ENCODE results near the gene SLC29A2.
"Not testable (repeated sequence)": the region's sequence is repeated elsewhere in the genome, so short reads cannot be mapped to it uniquely, and the experiment has no call there.

The SLC29A2 gene

GRCh38 chr11:66332371-66333219 lies 39.0 kb downstream of the SLC29A2 start:
- no peak for DNase-seq

DNA sequence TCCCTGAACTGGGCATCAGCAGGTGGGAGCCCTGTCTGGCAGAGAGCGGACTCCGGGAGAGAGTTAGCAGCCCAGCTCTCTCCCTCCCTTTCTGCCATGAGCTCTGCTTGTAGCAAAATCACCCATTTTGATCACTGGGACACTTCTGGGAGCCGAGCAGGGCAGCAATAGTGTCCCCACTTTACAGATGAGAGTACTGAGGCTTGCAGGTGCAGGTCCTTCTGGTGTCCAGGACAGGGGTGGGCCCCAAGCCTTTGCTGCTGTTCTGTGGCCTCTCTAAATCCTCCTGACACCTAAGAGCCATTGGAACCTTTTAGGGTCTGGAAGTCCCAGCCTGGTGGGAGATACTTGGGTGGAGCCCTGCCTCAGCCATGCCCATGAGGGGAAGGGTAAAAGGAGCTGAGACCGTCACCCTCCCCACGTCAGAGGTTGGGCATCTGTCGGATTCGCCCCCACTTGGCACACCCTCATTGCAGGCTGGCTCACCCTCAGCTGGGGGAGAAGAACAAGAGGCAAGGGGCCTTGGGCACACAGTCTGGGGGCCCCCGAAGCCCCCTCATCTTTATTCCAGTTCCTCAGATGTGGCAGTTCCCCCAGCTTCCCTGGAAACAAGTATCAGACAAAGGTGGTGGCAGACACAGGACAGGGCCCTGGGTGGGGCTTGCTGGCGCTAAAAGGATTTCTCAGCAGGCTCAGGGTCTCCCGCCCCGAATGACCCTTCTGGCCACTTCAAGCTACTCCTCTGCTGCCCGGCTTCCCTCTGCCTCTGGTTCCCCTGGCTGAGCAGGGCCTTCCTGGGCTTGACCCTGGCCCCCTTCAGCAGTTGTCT lies 39.8 kb downstream of the SLC29A2 start:
- DNase-seq = no peak

- no peak for DNase-seq
These were observed 40.6 kb downstream of the SLC29A2 start for GRCh38 chr11:66330931-66331330.

DNA sequence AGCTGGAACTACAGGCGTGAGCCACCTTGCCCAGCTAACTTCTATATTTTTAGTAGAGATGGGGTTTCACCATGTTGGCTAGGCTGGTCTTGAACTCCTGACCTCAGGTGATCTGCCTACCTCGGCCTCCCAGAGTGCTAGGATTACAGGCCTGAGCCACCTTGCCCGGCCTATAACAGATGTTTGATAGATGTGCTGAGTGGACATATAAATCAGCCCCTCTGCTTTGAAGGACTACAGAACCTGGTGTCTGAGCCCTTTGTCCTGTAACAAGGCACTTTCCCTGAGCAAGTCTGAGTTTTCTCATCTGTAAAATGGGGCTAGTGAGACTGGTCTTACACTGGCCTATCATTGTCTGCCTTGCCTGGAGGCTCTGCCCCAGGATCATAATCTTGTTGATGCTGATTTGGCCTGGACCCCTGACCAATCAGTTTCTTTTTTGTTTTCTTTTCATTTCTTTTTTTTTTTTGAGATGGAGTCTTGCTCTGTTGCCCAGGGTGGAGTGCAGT lies 42.3 kb downstream of the SLC29A2 start:
- DNase-seq = no peak

GRCh38 chr11:66328302-66329144 lies 43.0 kb downstream of the SLC29A2 start:
- peak; percentile 70 for DNase-seq

- no peak for DNase-seq
These were observed 43.6 kb downstream of the SLC29A2 start for GRCh38 chr11:66328031-66328301.

GRCh38 chr11:66327171-66328030 lies 44.2 kb downstream of the SLC29A2 start:
- DNase-seq = no peak

- no peak for DNase-seq
These were observed 45.1 kb downstream of the SLC29A2 start for GRCh38 chr11:66326261-66327111.

GRCh38 chr11:66325263-66325671 lies 46.3 kb downstream of the SLC29A2 start:
- DNase-seq = no peak

DNA sequence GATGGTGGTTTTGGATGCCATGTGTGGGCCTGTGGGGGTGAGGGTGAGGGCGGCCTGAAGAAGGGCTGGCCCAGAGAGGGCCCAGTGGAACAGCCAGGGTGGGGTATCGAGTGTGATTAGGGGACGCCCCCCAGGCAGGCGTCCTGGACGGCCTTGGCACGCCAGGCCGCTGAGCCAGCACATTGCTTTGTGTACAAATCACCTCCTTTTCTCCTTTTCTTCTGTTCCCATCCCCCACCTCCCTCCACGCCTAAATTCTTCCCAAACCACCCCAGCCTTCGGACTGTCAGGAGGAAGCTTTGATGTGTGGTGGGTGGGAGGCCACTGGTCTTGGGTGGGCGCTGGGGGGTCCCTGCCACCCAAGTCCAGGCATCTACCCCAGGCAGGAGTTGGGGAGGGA lies 46.9 kb downstream of the SLC29A2 start:
- DNase-seq = no peak

- DNase-seq = no peak
These were observed 47.9 kb downstream of the SLC29A2 start for GRCh38 chr11:66323684-66324083.

DNA sequence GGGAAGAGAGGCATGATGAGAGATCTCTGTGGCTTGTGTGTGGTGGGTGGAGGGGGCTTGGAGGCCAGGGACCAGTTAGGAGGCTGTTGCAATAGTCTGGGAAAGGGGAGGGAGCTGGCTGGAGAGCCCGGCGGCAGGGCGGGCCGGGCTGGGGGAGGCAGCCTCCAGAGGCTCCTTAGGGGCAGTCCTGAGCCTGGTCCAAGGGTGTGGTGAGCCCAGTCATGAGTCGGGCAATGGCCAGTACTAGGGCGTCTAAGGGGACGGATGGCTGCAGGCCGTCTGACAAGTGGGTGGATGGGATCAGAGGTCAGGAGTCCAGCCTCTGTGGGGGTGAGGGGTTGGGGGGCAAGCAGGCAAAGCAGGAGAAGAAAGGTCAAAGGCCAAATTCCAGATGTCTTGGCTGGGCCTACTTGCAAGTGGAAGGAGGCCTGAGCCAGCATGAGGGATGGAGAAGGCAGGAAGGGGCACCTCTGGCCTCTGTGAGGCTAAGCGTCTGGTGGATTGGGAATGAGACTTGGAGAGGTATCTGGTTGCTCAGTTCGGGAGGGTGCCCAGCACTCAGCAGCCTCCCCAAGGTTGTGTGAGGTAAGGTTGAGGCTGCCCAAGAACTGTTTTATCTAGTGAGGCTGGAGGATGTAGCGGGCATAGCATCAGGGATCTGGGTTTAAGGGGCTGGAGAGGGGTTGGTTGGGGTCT lies 48.7 kb downstream of the SLC29A2 start:
- DNase-seq = no peak

DNA sequence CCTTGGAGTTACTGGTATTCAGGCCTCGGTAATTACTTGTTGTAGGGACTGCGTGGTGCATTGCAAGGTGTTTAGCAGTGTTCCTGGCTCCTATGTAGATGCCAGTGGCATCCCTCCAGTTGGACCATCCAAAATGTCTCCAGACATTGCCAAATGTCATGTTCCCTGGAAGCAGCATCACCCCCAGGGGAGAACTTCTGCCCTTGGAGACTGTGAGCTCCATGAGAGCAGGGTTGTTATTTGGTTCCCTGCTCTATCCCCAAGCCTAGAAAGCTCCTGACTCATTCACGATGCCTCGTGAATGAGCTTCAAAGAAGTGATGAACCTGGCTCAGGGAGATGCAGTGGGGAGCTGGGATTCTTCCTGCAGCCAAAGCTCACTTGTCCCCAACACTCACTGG lies 50.0 kb downstream of the SLC29A2 start:
- DNase-seq = no peak

- not testable (repeated sequence) for DNase-seq
These were observed 50.8 kb downstream of the SLC29A2 start for GRCh38 chr11:66320748-66321147.

GRCh38 chr11:66320289-66320688 lies 51.3 kb downstream of the SLC29A2 start:
- not testable (repeated sequence) for DNase-seq

DNA sequence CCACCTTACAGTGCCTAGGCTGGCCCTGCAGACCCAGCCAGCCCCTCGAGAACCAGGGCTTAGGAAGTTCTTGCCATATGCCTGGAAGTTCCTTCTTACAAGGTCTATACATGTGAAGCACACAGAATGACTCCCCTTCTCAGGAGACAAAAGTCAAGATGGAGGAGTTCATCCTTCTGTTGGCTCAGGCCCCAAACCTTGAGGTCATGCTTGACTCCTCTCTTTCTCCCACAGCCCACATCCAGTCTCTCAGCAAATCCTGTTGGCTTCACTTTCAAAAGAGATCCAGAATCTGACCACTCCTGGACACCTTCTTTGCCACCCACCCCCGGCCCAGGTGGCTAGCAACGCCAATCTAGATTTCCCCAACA lies 53.0 kb downstream of the SLC29A2 start:
- DNase-seq = no peak

DNA sequence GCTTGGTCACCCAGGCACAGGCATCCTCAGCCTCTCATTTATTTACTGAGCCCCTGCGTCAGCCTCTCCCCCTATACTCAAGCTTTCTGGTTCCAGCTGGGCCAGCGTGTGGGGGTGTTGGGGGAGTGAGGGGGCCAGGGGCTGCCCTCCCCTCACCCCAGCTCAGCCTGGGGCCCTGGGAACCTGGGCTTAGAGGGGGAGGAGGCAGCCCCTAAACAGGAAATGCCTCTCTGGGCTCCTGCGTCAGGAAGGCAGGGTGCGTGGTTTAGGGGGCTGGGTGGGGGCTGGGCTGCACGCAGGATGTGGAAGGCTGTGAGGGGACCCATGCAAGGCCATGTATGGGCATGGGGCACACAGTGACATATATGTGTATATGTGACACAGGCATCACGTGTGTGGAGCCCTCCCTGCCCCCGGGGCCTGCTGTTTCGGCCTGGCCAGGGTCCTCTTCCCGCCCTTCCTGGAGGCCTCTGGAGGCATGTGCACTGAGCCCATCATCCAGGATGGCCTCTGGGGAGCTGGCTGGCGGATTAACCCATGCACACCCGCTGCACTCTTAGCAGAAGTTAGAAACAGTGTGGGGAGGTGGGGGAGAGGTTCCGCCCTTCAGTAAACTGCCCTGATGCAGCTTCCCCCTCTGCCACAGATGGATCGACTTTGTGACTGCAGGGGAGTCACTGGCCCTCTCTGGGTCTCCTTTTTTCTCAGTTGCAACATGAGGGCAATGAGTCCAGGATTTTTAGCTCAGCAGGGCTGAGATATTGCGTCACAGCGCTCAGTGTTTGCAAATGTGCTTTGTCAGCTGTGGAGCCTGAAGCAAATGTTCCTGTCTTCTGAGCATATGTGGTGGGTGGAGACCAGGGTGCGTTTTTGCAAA lies 53.6 kb downstream of the SLC29A2 start:
- peak; percentile 47 for DNase-seq

DNA sequence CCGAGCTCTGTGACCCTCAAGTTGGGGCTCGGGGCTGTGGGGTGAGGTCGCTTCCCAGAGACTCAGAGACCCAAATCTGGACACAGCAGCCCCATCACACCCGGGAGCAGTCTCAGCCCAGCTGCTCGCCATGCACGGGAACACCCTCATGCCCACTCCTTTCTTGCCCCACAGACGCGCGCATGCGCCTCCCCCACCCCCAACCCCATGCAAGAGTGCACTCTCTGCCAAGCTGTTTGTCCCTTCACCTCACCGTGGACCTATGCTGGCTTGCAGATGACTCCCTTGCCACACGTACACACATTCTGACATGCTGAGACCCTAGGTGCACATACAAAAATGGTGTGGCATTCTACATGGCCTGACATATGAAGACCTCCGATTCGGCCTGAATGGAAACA lies 54.2 kb downstream of the SLC29A2 start:
- no peak for DNase-seq

DNA sequence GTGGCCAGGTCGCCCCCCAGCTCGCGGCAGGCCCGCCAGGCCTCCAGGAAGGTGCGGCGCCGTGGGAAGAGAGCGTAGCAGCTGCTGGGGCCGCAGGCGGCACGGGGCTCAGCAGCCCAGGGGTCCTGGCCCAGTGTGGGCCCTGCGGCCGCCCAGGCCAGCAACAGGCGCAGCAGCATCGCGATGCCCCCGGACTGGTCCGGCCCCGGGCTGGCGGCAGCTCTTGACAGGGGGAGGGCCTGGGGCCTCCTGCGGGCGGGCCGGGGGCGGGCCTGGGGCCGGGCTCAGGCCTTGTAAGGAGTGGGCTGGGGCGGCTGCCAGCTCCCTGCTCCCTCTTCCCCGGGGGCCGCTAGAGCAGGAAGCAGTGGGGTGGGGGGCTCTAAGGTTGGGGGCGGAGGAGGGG lies 54.7 kb downstream of the SLC29A2 start, which contains the start of gene CD248:
Gene CD248, minus strand, starts transcription at position 196 of the 403 bp plus-strand sequence. Its CDS starts 17 bp downstream, at position 179.
- no peak for DNase-seq

Measured in effector CD4-positive, alpha-beta T cell (primary cell).